Activated naive CD4-positive, alpha-beta T cell treated with anti-CD3 and anti-CD28 coated beads, Interleukin-2, amount 50 U/mL, for 72 hours (primary cell): ENCODE measurements around the gene FGF18. TPM values are rescaled to one million over a fixed set of nuclear protein-coding genes. Genes with fewer than 3 reads are reported as not detected.
A peak's percentile ranks its signal among the peaks of the same experiment; 100 is the strongest.
"Not testable (repeated sequence)": the region's sequence is repeated elsewhere in the genome, so short reads cannot be mapped to it uniquely, and the experiment has no call there.

Experiments used
- ATAC-seq, 2 donors: fragments of 150-1000 bp; cut with Tn5 transposase; 2 replicates each; pipeline ENCODE4 v1.10.0; 2021; ENCODE audit warnings: mild to moderate bottlenecking in 2 of 2, moderate library complexity in 2 of 2
- DNase-seq, 2 donors: peaks; one replicate each; pipeline ENCODE4 v3.0.0; 2021 to 2022; ENCODE audit warnings: low spot score in 2 of 2
- H3K27ac Mint-ChIP-seq, 2 donors: one replicate each; pipeline ENCODE4 v1.8.0; 2022; ENCODE audit warnings: mild to moderate bottlenecking in 2 of 2, mixed read lengths in 2 of 2
- H3K36me3 Mint-ChIP-seq, 2 donors: one replicate each; pipeline ENCODE4 v1.8.0; 2022; ENCODE audit warnings: mixed read lengths in 2 of 2
- H3K9me3 Mint-ChIP-seq, 2 donors: one replicate each; pipeline ENCODE4 v1.8.0; 2022; ENCODE audit warnings: mixed read lengths in 2 of 2
- total RNA-seq, 2 donors: library from RNA; stranded (reverse); gene quantifications; one replicate each; pipeline ENCODE4 v1.2.3, GENCODE V29; 2022

FGF18 gene
- total RNA-seq, 2 donors from 2014 or later: 0.36 TPM; not detected in 1

GRCh38 chr5:171413993-171414392 lies 5.5 kb upstream of the FGF18 start:
- not testable (repeated sequence) for DNase-seq, H3K9me3 Mint-ChIP-seq, ATAC-seq
- Mint-ChIP-seq H3K36me3 (peaks cover 0 to 35% of the 10 kb centered on the region in 2 donors), H3K27ac (peak overlapping the region in 1 of 2 donors; percentile 90)

- Mint-ChIP-seq H3K27ac (peak overlapping the region in 1 of 2 donors; percentile 55), H3K36me3 (peaks cover 0 to 27% of the 10 kb centered on the region in 2 donors), H3K9me3 (no peaks in the 10 kb centered on the region)
- ATAC-seq: peak in 1 of 2 donors; percentile 3
- no peak for DNase-seq
These were observed 4.2 kb upstream of the FGF18 start for GRCh38 chr5:171415115-171415730.

GRCh38 chr5:171416160-171417049 lies 3.0 kb upstream of the FGF18 start:
- no peak for DNase-seq
- Mint-ChIP-seq H3K36me3 (peaks cover 0 to 17% of the 10 kb centered on the region in 2 donors), H3K27ac (peak overlapping the region in 1 of 2 donors; percentile 16), H3K9me3 (no peaks in the 10 kb centered on the region)
- no peak for ATAC-seq

GRCh38 chr5:171418316-171418981 lies 998 bp upstream of the FGF18 start:
- Mint-ChIP-seq H3K9me3 (no peaks in the 10 kb centered on the region), H3K36me3 (no peaks in the 10 kb centered on the region), H3K27ac (peak overlapping the region in 1 of 2 donors; percentile 36)
- peak in 1 of 2 donors; percentile 69 for DNase-seq
- ATAC-seq: peak; percentile 41 to 65

GRCh38 chr5:171419688-171420430 lies 412 bp downstream of the FGF18 start:
- no peaks in the 10 kb centered on the region for H3K9me3 Mint-ChIP-seq
- ATAC-seq: peak; percentile 14 to 34
- no peaks in the 10 kb centered on the region for H3K36me3 Mint-ChIP-seq
- H3K27ac Mint-ChIP-seq: no peak overlapping the region
- DNase-seq: peak in 1 of 2 donors; percentile 47

GRCh38 chr5:171420431-171421241 lies 1.2 kb downstream of the FGF18 start:
- Mint-ChIP-seq H3K9me3 (no peaks in the 10 kb centered on the region), H3K36me3 (no peaks in the 10 kb centered on the region), H3K27ac (no peak overlapping the region)
- no peak for ATAC-seq
- DNase-seq: no peak

- ATAC-seq (no peak), DNase-seq (no peak)
- Mint-ChIP-seq H3K36me3 (no peaks in the 10 kb centered on the region), H3K27ac (no peak overlapping the region), H3K9me3 (no peaks in the 10 kb centered on the region)
These were observed 2.1 kb downstream of the FGF18 start for GRCh38 chr5:171421331-171422262.

GRCh38 chr5:171422495-171422894 lies 3.0 kb downstream of the FGF18 start:
- Mint-ChIP-seq H3K9me3 (no peaks in the 10 kb centered on the region), H3K36me3 (no peaks in the 10 kb centered on the region), H3K27ac (no peak overlapping the region)
- ATAC-seq: no peak
- DNase-seq: no peak

GRCh38 chr5:171422902-171423663 lies 3.6 kb downstream of the FGF18 start:
- no peak for ATAC-seq
- no peak for DNase-seq
- H3K27ac Mint-ChIP-seq: no peak overlapping the region
- no peaks in the 10 kb centered on the region for H3K9me3 Mint-ChIP-seq
- no peaks in the 10 kb centered on the region for H3K36me3 Mint-ChIP-seq

GRCh38 chr5:171424726-171425125 lies 5.3 kb downstream of the FGF18 start:
- no peak for ATAC-seq
- no peak for DNase-seq
- no peak overlapping the region for H3K27ac Mint-ChIP-seq

GRCh38 chr5:171425596-171426244 lies 6.3 kb downstream of the FGF18 start:
- DNase-seq: peak in 1 of 2 donors; percentile 51
- Mint-ChIP-seq H3K36me3 (no peaks in the 10 kb centered on the region), H3K27ac (no peak overlapping the region), H3K9me3 (no peaks in the 10 kb centered on the region)
- no peak for ATAC-seq

More at GRCh38 chr5:171424726-171425125, 5.3 kb downstream of the FGF18 start:
- Mint-ChIP-seq H3K9me3 (no peaks in the 10 kb centered on the region), H3K36me3 (no peaks in the 10 kb centered on the region)

GRCh38 chr5:171426266-171426665 lies 6.8 kb downstream of the FGF18 start:
- ATAC-seq (no peak), DNase-seq (peak in 1 of 2 donors; percentile 40)
- Mint-ChIP-seq H3K9me3 (no peaks in the 10 kb centered on the region), H3K27ac (no peak overlapping the region), H3K36me3 (no peaks in the 10 kb centered on the region)

- H3K9me3 Mint-ChIP-seq: no peaks in the 10 kb centered on the region
- H3K27ac Mint-ChIP-seq: no peak overlapping the region
- H3K36me3 Mint-ChIP-seq: no peaks in the 10 kb centered on the region
These were observed 7.2 kb downstream of the FGF18 start for GRCh38 chr5:171426680-171427079.

More at GRCh38 chr5:171426680-171427079, 7.2 kb downstream of the FGF18 start:
- DNase-seq (peak in 1 of 2 donors; percentile 14), ATAC-seq (no peak)
